ENCODE results near the gene KIRREL2.
A peak's percentile ranks its signal among the peaks of the same experiment; 100 is the strongest.

The KIRREL2 gene

GRCh38 chr19:35845215-35846037 is 11.3 kb upstream of the KIRREL2 start:
- DNase-seq = no peak

GRCh38 chr19:35846038-35846668 is 10.6 kb upstream of the KIRREL2 start:
- peak; percentile 47 for DNase-seq

DNA sequence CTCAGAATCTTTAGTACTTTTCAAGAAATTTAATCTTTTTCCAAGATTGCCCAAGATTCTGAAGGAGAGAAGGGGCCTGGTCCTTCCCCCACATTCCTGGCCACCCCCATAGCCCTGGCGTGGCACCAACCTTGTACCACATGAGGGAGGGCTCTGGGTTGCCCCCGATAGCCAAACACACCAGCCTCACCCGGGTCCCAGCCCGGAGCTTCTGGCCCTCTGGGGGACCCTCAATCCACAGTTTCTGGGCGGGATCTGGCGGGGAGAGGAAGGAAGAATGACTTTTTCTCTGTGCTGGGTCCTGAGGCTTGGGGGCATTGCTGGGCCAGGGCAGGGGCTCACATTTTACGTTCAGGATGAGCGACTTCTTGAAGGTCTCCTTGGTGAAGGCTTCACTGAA is 8.8 kb upstream of the KIRREL2 start:
- DNase-seq = no peak

DNA sequence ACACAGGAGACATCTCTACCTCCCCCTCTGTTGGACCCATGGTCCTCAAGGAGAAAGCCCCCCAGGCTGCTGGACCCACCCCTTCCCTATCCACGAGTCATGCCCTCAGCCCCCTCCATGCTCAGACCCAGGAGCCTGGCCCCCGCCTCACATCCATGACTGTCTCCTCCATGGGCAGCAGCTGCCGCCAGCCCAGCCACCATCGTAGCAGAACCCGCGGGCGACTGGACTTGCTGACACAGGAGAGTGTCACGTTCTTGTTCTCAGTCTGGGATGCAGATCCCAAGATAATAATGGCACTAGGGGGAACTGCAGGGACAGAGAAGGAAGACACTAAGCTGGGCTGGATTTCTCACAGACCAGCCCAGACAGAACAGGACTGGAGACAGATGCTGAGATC is 8.2 kb upstream of the KIRREL2 start:
- no peak for DNase-seq

GRCh38 chr19:35848919-35849505 is 7.7 kb upstream of the KIRREL2 start:
- no peak for DNase-seq

DNA sequence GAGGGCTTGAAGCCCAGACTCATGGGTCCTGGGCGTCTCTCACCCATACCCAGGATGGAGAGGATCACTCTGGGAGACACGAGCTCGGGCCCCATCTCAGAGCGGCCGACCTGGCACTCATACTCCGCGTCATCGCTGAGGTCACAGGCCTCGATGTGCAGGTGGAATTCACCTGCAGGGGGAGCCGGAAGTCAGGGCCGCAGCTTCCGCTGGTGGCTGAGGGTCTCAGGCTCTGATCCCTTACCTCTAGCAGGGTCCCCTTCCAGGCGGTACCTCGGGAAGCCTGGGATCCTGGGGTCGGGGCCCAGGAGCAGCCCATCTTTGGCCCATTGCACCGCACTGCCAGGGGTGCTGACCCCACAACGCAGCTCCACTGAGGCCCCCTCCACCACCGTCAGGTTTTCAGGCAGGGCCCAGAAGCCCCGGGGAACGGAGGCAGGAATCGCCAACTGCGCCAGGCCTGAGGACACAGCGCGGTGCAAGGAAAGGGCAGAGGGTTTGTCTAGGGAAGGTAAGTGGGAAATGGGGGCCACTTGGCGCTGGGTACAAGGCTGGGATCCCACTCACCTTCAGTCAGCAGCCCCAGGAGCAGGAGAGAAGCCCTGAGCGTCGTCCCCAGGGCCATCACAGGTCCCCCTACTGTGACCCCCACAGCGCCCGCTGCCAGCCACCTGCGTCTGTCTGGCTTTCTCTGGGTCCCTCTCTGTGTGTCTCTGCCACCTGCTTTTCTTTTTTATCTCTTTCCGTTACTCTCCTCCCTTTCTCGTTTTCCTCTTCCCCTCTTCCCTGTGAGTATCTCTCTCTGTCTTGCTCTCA is 5.3 kb upstream of the KIRREL2 start:
- DNase-seq = no peak

GRCh38 chr19:35852029-35852780 is 4.5 kb upstream of the KIRREL2 start, which contains the start of gene NPHS1:
TSS of gene NPHS1 (minus strand) at chr19:35852504. CDS start at chr19:35851837, 667 bp downstream.
- DNase-seq = no peak

GRCh38 chr19:35853038-35853756 is 3.5 kb upstream of the KIRREL2 start:
- DNase-seq = no peak

DNA sequence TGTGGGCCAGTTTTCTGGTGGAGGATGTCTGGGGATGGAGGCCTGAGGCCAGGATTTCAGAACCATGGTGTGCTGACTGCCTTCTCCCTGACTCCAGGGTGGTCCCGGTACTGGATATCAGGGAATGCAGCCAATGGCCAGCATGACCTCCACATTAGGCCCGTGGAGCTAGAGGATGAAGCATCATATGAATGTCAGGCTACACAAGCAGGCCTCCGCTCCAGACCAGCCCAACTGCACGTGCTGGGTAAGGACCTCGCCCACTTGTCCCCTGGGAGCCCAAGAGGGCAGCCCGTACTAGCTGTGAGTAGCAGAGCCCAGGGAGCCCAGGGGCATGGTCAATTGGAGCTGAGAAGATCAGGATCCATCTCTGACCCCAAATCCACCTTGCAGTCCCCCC is 1.6 kb downstream of the KIRREL2 start:
- no peak for DNase-seq

- no peak for DNase-seq
These were observed 2.7 kb downstream of the KIRREL2 start for GRCh38 chr19:35859414-35859813.

GRCh38 chr19:35860436-35860817 is 3.7 kb downstream of the KIRREL2 start:
- DNase-seq = no peak

DNA sequence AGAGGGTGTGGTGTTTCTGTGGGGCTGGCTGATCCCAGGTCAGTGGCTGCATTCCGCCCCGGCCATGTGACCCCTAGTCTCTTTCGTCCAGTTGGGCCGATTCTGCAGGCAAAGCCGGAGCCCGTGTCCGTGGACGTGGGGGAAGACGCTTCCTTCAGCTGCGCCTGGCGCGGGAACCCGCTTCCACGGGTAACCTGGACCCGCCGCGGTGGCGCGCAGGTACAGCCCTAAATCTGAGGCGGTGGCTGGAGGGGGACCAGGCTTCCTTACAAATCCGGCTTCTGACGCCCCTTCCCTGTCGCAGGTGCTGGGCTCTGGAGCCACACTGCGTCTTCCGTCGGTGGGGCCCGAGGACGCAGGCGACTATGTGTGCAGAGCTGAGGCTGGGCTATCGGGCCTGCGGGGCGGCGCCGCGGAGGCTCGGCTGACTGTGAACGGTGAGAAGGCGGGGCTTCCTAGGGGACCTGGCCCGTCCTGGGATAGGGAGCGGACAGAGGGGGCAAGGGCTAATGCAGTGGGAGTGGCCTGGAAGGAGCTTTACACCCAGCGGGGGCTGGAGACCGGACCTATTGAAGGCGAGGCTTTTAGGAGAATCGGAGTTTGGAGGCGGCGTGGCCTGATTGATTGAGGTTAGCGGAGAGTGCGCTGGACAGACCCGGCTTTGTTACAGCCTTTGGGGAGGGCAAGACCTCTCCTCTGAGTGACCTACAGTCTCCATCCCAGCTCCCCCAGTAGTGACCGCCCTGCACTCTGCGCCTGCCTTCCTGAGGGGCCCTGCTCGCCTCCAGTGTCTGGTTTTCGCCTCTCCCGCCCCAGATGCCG is 4.3 kb downstream of the KIRREL2 start:
- no peak for DNase-seq

GRCh38 chr19:35861640-35862160 is 5.0 kb downstream of the KIRREL2 start:
- DNase-seq = no peak

DNA sequence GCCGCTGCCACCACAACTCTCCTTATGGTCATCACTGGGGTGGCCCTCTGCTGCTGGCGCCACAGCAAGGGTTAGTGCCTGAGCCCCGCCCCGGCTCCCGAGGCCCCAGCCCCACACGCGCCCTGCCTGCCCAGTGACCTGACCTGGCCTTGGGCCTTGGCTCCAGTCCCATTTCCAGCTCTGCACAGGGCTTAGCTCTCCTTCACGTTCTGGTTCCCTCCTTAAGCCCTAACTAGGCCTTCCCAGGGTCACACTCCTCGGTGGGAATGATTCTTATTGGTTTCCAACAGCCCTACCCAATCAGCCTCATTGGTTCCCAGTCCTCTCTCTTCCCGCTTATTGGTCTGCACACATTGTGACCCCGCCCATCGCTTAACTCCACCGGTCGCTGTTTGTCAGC is 5.8 kb downstream of the KIRREL2 start:
- no peak for DNase-seq

GRCh38 chr19:35863018-35863417 is 6.3 kb downstream of the KIRREL2 start:
- DNase-seq = no peak

DNA sequence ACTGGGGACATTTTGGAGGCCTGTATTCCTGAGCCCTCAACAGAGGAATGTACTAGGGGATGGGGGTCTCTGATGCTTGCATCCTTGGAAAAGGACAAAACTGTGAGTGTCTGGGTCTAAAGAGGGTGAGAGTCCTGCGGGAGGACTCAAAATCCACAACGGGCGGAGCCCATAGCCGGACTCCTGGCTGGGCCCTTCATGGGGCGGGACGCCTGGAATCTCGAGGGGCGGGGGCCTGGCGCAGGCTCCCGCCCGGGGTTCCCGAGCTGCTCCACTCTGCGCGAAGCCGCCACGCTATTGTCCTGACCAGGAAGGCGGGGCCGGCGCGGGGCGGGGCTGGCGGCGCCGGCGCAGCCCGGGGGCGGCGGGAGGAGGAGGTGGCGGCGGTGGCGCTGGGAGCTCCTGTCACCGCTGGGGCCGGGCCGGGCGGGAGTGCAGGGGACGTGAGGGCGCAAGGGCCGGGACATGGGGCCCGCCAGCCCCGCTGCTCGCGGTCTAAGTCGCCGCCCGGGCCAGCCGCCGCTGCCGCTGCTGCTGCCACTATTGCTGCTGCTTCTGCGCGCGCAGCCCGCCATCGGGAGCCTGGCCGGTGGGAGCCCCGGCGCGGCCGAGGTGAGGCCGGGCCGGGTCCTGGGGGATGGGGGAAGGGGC is 11.6 kb downstream of the KIRREL2 start, which contains the start of gene APLP1:
APLP1 (plus strand) TSS at position 403 of the 651 bp plus-strand sequence; CDS start at position 466, 63 bp downstream.
- no peak for DNase-seq

DNA sequence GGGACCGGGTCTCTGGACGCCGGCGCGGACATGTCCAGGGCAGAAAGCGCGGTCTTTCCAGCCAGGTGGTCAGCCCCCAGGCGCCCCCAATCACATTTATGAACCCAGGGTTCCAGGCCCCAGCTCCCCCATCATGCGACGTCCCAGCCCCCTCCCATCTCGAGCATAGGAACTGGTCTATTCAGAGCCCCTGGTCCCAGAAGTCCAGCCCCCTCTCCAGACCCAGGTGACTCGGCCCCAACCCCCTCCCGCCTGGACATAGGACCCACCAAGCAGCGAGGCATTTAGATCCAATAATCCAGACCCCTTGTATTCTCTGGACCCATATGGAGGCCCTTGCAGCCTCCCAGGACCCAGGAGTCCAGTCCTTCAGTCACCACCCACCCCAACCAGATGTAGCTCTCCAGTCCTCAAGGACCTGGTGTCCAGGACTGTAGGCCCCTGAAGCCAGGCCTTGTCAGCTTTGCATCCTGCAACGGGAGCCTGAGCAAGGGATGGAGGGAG is 12.2 kb downstream of the KIRREL2 start:
- DNase-seq = no peak

- DNase-seq = peak; percentile 93
These were observed 12.8 kb downstream of the KIRREL2 start for GRCh38 chr19:35869327-35870123.

Measured in SHP77 treated with DMSO at 0.1 percent for 48 hours (cell line).